GM18502 (cell line): Measurements from ENCODE around the gene DNASE1L3.
"Not testable (repeated sequence)": the region's sequence is repeated elsewhere in the genome, so short reads cannot be mapped to it uniquely, and the experiment has no call there.

Source experiments
- ATAC-seq: cut with Tn5 transposase; IDR thresholded peaks from one replicate; pipeline ENCODE4 v1.9.1; 2021; ENCODE audit warnings: mild to moderate bottlenecking; ENCODE audit not compliant: unreplicated experiment, poor library complexity

DNASE1L3 gene

GRCh38 chr3:58236527-58237237 is 25.9 kb upstream of the DNASE1L3 start:
- ATAC-seq: no peak

GRCh38 chr3:58235970-58236369 is 25.2 kb upstream of the DNASE1L3 start:
- no peak for ATAC-seq

GRCh38 chr3:58234516-58234931 is 23.8 kb upstream of the DNASE1L3 start:
- no peak for ATAC-seq

- no peak for ATAC-seq
These were observed 20.9 kb upstream of the DNASE1L3 start for GRCh38 chr3:58231666-58232065.

GRCh38 chr3:58230876-58231552 is 20.2 kb upstream of the DNASE1L3 start:
- ATAC-seq: no peak

GRCh38 chr3:58227933-58228332 is 17.2 kb upstream of the DNASE1L3 start:
- ATAC-seq: not testable (repeated sequence)

- no peak for ATAC-seq
These were observed 13.1 kb upstream of the DNASE1L3 start for GRCh38 chr3:58223855-58224254.

GRCh38 chr3:58222161-58222724 is 11.5 kb upstream of the DNASE1L3 start:
- no peak for ATAC-seq

- no peak for ATAC-seq
These were observed 8.1 kb upstream of the DNASE1L3 start for GRCh38 chr3:58218904-58219303.

GRCh38 chr3:58217209-58217811 is 6.5 kb upstream of the DNASE1L3 start:
- ATAC-seq: peak; percentile 35

GRCh38 chr3:58216496-58217195 is 5.9 kb upstream of the DNASE1L3 start:
- no peak for ATAC-seq

- ATAC-seq: peak; percentile 1
These were observed 4.7 kb upstream of the DNASE1L3 start for GRCh38 chr3:58215317-58216025.

GRCh38 chr3:58214484-58215316 is 3.9 kb upstream of the DNASE1L3 start:
- peak; percentile 83 for ATAC-seq

GRCh38 chr3:58209933-58210332 is 839 bp downstream of the DNASE1L3 start:
- no peak for ATAC-seq

GRCh38 chr3:58207954-58208353 is 2.8 kb downstream of the DNASE1L3 start:
- no peak for ATAC-seq

GRCh38 chr3:58206406-58207011 is 4.3 kb downstream of the DNASE1L3 start:
- no peak for ATAC-seq

- no peak for ATAC-seq
These were observed 4.8 kb downstream of the DNASE1L3 start for GRCh38 chr3:58205981-58206380.

GRCh38 chr3:58204720-58205119 is 6.1 kb downstream of the DNASE1L3 start:
- no peak for ATAC-seq

- ATAC-seq: no peak
These were observed 7.2 kb downstream of the DNASE1L3 start for GRCh38 chr3:58203541-58203940.
